ENCODE data around the gene IGF2BP2.

IGF2BP2 gene

GRCh38 chr3:185760088-185760487 is 64.8 kb downstream of the IGF2BP2 start:
- peaks cover 0 to 31% of the 10 kb centered on the region in 2 experiments for H3K4me1 ChIP-seq (ENCODE audit: control insufficient read depth in 1 of 2, insufficient read depth in 1 of 2, low read depth in 1 of 2, low read length in 1 of 2)
- H3K27me3 ChIP-seq, result no peaks in the 10 kb centered on the region
- H3K27ac ChIP-seq, result no peak overlapping the region
- TF ChIP-seq CTCF (IDR thresholded peaks at IDR 0.05), result no peak
- no peaks in the 10 kb centered on the region for H3K36me3 ChIP-seq
- no peak overlapping the region for H3K4me3 ChIP-seq (ENCODE audit: low read depth in 1 of 2, low read length in 1 of 2)
- no peaks in the 10 kb centered on the region for H3K9me3 ChIP-seq

- Histone ChIP-seq H3K4me1 (ENCODE audit: control insufficient read depth in 1 of 2, insufficient read depth in 1 of 2, low read depth in 1 of 2, low read length in 1 of 2) (peaks cover 0 to 25% of the 10 kb centered on the region in 2 experiments), H3K27me3 (no peaks in the 10 kb centered on the region), H3K36me3 (no peaks in the 10 kb centered on the region), H3K9me3 (no peaks in the 10 kb centered on the region), H3K4me3 (ENCODE audit: low read depth in 1 of 2, low read length in 1 of 2) (no peak overlapping the region), H3K27ac (no peak overlapping the region)
- TF ChIP-seq CTCF (IDR thresholded peaks at IDR 0.05), result no peak
Measured at GRCh38 chr3:185759512-185759911, 65.3 kb downstream of the IGF2BP2 start.

- Histone ChIP-seq H3K4me1 (ENCODE audit: control insufficient read depth in 1 of 2, insufficient read depth in 1 of 2, low read depth in 1 of 2, low read length in 1 of 2) (peaks cover 0 to 19% of the 10 kb centered on the region in 2 experiments), H3K36me3 (no peaks in the 10 kb centered on the region)
- TF ChIP-seq CTCF (IDR thresholded peaks at IDR 0.05), result no peak
Measured at GRCh38 chr3:185758912-185759311, 65.9 kb downstream of the IGF2BP2 start.

GRCh38 chr3:185757176-185757575 is 67.7 kb downstream of the IGF2BP2 start:
- Histone ChIP-seq H3K4me3 (ENCODE audit: low read depth in 1 of 2, low read length in 1 of 2) (no peak overlapping the region), H3K9me3 (no peaks in the 10 kb centered on the region), H3K27me3 (no peaks in the 10 kb centered on the region), H3K27ac (no peak overlapping the region), H3K4me1 (ENCODE audit: control insufficient read depth in 1 of 2, insufficient read depth in 1 of 2, low read depth in 1 of 2, low read length in 1 of 2) (peaks cover 6 to 20% of the 10 kb centered on the region in 2 experiments), H3K36me3 (no peaks in the 10 kb centered on the region)
- no peak for TF ChIP-seq CTCF (IDR thresholded peaks at IDR 0.05)

More at GRCh38 chr3:185758912-185759311, 65.9 kb downstream of the IGF2BP2 start:
- H3K27ac ChIP-seq, result no peak overlapping the region
- H3K4me3 ChIP-seq (ENCODE audit: low read depth in 1 of 2, low read length in 1 of 2), result no peak overlapping the region
- no peaks in the 10 kb centered on the region for H3K27me3 ChIP-seq
- no peaks in the 10 kb centered on the region for H3K9me3 ChIP-seq

GRCh38 chr3:185756477-185756876 is 68.4 kb downstream of the IGF2BP2 start:
- Histone ChIP-seq H3K4me3 (ENCODE audit: low read depth in 1 of 2, low read length in 1 of 2) (no peak overlapping the region), H3K4me1 (ENCODE audit: control insufficient read depth in 1 of 2, insufficient read depth in 1 of 2, low read depth in 1 of 2, low read length in 1 of 2) (peaks cover 6 to 17% of the 10 kb centered on the region in 2 experiments), H3K9me3 (no peaks in the 10 kb centered on the region), H3K27ac (no peak overlapping the region), H3K36me3 (no peaks in the 10 kb centered on the region), H3K27me3 (no peaks in the 10 kb centered on the region)
- no peak for TF ChIP-seq CTCF (IDR thresholded peaks at IDR 0.05)

- no peak overlapping the region for H3K4me3 ChIP-seq (ENCODE audit: low read depth in 1 of 2, low read length in 1 of 2)
- no peaks in the 10 kb centered on the region for H3K27me3 ChIP-seq
- H3K4me1 ChIP-seq (ENCODE audit: control insufficient read depth in 1 of 2, insufficient read depth in 1 of 2, low read depth in 1 of 2, low read length in 1 of 2), result peaks cover 6 to 7% of the 10 kb centered on the region in 2 experiments
- H3K9me3 ChIP-seq, result no peaks in the 10 kb centered on the region
- no peak overlapping the region for H3K27ac ChIP-seq
- TF ChIP-seq CTCF (IDR thresholded peaks at IDR 0.05), result no peak
- H3K36me3 ChIP-seq, result no peaks in the 10 kb centered on the region
Measured at GRCh38 chr3:185754920-185755319, 69.9 kb downstream of the IGF2BP2 start.

All from neutrophil (primary cell).